ENCODE data around the gene CASK.
A peak's percentile ranks its signal among the peaks of the same experiment; 100 is the strongest.

CASK gene

DNA sequence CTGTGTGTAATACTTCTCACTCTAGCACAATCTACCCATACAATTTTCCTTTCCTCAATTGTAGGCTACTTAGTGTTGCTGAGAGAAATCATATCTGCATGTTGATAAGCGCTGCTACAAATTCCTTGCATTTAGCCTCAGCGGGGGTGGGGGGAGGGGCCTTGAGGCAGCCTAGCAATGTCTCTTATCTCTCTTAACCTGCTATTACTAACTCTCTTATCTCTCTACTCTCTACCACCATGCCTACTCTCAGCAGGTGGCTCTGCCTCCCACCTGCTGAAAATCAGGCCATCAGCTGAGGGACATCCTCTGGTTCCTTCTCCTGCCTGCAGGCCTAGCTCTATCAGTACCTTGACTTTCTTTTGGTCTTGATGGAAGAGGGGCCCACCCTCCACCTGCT, 100.5 kb downstream of the CASK start:
- TF ChIP-seq, protein P1, sequence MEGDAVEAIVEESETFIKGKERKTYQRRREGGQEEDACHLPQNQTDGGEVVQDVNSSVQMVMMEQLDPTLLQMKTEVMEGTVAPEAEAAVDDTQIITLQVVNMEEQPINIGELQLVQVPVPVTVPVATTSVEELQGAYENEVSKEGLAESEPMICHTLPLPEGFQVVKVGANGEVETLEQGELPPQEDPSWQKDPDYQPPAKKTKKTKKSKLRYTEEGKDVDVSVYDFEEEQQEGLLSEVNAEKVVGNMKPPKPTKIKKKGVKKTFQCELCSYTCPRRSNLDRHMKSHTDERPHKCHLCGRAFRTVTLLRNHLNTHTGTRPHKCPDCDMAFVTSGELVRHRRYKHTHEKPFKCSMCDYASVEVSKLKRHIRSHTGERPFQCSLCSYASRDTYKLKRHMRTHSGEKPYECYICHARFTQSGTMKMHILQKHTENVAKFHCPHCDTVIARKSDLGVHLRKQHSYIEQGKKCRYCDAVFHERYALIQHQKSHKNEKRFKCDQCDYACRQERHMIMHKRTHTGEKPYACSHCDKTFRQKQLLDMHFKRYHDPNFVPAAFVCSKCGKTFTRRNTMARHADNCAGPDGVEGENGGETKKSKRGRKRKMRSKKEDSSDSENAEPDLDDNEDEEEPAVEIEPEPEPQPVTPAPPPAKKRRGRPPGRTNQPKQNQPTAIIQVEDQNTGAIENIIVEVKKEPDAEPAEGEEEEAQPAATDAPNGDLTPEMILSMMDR (conservative IDR thresholded peaks at IDR 0.05; ENCODE audit: low read depth, low read length), result no peak
- H3K4me3 ChIP-seq (ENCODE audit: low read depth, low read length), result no peak overlapping the region
- no peak for DNase-seq (ENCODE audit: low read depth)

DNA sequence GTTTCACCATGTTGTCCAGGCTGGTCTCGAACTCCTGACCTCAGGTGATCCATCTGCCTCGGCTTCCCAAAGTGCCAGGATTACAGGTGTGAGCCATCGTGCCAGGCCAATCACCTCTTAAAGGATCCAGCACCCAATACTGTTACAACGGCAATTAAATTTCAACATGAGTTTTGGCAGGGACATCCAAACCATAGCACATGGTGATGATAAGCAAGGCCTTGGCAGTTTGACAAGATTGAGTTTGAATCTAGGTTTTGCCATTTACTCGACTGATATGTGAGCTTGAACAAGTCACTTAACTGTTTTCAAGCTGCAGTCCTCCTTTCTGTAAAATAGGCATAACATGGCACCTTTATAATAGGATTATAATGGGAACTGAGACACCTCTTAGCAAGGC, 115.3 kb downstream of the CASK start:
- TF ChIP-seq, protein P1 (conservative IDR thresholded peaks at IDR 0.05; ENCODE audit: low read depth, low read length), result no peak
- no peak overlapping the region for H3K4me3 ChIP-seq (ENCODE audit: low read depth, low read length)
- peak; percentile 50 for DNase-seq (ENCODE audit: low read depth)

DNA sequence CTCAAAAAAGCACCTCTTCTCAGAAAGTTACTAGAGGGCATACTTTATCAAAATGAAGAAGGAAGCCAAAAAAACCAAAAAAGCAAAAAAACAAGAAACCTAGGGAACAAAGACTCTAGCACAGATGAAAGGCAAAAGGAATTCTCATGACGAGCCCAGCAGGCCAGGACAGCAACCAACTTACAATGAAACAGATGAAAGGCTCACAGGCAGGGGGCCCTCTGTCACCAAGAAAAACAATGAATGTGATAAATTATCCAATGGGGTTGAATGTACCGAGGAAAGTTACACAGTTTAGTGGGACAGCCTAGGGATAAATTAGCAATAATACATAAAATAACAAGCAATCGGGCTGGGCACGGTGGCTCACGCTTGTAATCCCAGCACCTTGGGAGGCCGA, 120.4 kb downstream of the CASK start:
- TF ChIP-seq, protein P1 (conservative IDR thresholded peaks at IDR 0.05; ENCODE audit: low read depth, low read length), result peak; percentile 26
- DNase-seq (ENCODE audit: low read depth), result no peak

DNA sequence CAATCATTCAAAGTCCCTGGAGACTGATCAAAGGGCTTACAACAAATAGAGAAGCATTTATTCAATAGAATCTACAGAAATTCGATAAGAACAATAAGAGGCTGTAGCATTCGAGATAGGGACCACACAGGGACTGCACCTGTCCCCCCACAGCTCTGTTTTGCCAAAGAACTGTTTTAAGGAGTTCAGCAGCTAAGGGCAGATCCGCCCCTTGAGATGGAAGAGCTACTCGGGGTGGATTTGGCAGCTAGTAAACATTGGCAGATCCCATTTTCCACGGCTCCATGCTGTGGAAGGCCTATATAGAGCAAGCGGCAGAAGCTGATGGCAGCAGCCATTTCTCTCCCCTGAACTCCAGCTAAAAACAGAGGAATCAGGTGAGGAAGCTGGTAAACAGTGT, 123.7 kb downstream of the CASK start:
- TF ChIP-seq, protein P1 (conservative IDR thresholded peaks at IDR 0.05; ENCODE audit: low read depth, low read length), result no peak
- H3K4me3 ChIP-seq (ENCODE audit: low read depth, low read length), result no peak overlapping the region
- DNase-seq (ENCODE audit: low read depth), result no peak

More for the DNA sequence above, 120.4 kb downstream of the CASK start:
- H3K4me3 ChIP-seq (ENCODE audit: low read depth, low read length), result no peak overlapping the region

DNA sequence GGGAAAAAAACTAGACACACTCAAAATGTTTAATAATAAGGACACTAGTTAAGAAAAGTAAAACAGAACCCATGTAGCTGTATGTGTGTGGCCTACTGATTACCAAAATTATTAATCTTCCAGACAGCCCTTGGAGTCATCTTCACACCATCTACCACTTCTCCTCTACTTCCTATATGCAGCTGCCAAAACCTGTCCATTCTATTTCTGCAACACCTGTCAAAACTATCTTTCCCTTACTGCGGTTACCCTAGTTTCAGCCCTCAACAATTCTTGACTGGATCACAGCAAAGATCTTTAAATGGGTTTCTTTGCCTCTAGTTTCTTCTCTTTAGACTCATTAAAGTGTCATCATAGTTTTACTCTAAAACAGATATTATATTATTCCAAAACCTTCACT, 126.8 kb downstream of the CASK start:
- TF ChIP-seq, protein P1 (conservative IDR thresholded peaks at IDR 0.05; ENCODE audit: low read depth, low read length), result no peak
- no peak overlapping the region for H3K4me3 ChIP-seq (ENCODE audit: low read depth, low read length)
- no peak for DNase-seq (ENCODE audit: low read depth)

DNA sequence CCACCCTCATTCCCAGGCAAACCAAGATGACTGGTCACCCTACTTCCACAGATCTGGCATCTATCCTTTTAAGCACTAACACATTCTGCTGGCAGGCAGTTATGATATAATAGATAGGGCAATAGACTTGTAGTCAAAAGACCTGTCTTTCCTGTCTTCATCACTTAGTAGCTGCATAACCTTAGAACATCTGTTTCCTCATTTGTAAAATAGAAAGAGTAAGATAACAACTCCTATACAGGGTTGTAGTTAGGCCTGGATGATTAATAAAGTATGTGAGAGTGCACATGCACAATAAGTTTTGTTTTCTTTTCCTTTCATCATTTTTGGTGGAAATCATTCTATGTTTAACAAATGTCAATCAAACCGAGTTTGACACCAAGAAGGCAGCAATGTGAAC, 127.3 kb downstream of the CASK start:
- no peak overlapping the region for H3K4me3 ChIP-seq (ENCODE audit: low read depth, low read length)
- no peak for DNase-seq (ENCODE audit: low read depth)
- TF ChIP-seq, protein P1 (conservative IDR thresholded peaks at IDR 0.05; ENCODE audit: low read depth, low read length), result no peak

DNA sequence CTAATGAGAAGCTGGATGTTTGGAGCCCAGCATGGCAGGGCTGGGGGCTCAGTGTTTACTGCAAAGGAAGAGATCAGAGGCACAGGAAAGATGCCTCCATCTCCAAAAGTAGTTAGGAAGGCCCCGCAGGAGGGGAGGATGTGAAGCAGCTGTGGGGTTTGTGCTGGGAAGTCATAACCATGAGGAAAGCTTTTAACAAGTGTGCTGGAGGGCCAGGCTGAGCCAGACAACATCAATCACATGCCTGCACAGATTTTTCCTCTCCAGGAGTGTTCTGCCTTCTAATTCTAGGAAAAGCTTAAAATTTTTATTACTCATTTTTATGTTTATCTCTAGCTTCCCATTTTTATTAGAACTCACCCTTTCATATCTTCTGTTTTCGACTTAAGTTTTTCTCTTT, 134.0 kb downstream of the CASK start:
- H3K4me3 ChIP-seq (ENCODE audit: low read depth, low read length), result no peak overlapping the region
- TF ChIP-seq, protein P1 (conservative IDR thresholded peaks at IDR 0.05; ENCODE audit: low read depth, low read length), result no peak
- no peak for DNase-seq (ENCODE audit: low read depth)
